T-cell (primary cell): ENCODE data around the gene CLASRP. TPM values are rescaled to one million over a fixed set of nuclear protein-coding genes. Genes with fewer than 3 reads are reported as not detected.

Experiments used
- ATAC-seq, 4 experiments: fragments of 200-7000 bp in 3 of 4; fragments of 150-1000 bp in 1 of 4; cut with Tn5 transposase; replicated peaks in 1 of 4; 1 replicate in 3 of 4; 2 replicates in 1 of 4; pipeline ENCODE4 v1.10.0; 2021; ENCODE audit warnings: moderate library complexity in 3 of 4, mild to moderate bottlenecking in 2 of 4, moderate number of reproducible peaks in 1 of 4
- CTCF ChIA-PET, 2 donors: fragments of 300-600 bp; sonication (Branson Sonifier 250); formaldehyde crosslinking; loops; one replicate each; lab custom pipeline; 2022; ENCODE audit warnings: antibody characterized with exemption in 2 of 2; lab: Charles Lee
- POLR2A ChIA-PET, 2 donors: fragments of 300-600 bp; sonication (Branson Sonifier 250); formaldehyde crosslinking; loops; one replicate each; lab custom pipeline; 2022; ENCODE audit warnings: antibody characterized with exemption in 2 of 2; lab: Charles Lee
- DNase-seq, 35 experiments: peaks; one replicate each; pipeline versions ENCODE4 v3.0.0 to v3.0.0-alpha.2; 2013 to 2023
- H3K27ac ChIP-seq: one replicate; pipeline ENCODE4 v1.5.1; 2013; ENCODE audit warnings: low read length
- H3K27me3 ChIP-seq, 2 experiments: replicated peaks in 1 of 2; 1 replicate in 1 of 2; 2 replicates in 1 of 2; pipeline versions ENCODE4 v1.6.1 to v1.7.0; 2013; ENCODE audit warnings: low read length in 1 of 2, mixed read lengths in 1 of 2; ENCODE audit not compliant: control insufficient read depth in 2 of 2, insufficient read depth in 2 of 2; ENCODE audit errors: extremely low read depth in 1 of 2
- H3K36me3 ChIP-seq, 2 donors: 1 replicate in 1 of 2; 2 replicates in 1 of 2; pipeline versions ENCODE4 v1.6.1 to v1.7.0; 2013; ENCODE audit warnings: low read length in 1 of 2; ENCODE audit not compliant: control insufficient read depth in 2 of 2, insufficient read depth in 1 of 2; ENCODE audit errors: extremely low read depth in 1 of 2
- H3K4me1 ChIP-seq, 2 experiments: 1 replicate in 1 of 2; 2 replicates in 1 of 2; pipeline versions ENCODE4 v1.6.1 to v1.7.0; 2013; ENCODE audit warnings: low read length in 2 of 2, mixed read lengths in 1 of 2; ENCODE audit not compliant: insufficient read depth in 2 of 2, control insufficient read depth in 1 of 2; ENCODE audit errors: extremely low read depth in 1 of 2
- H3K4me3 ChIP-seq, 2 donors: 1 replicate in 1 of 2; 2 replicates in 1 of 2; pipeline versions ENCODE4 v1.5.1 to v1.7.0; 2013; ENCODE audit warnings: mild to moderate bottlenecking in 2 of 2, low read length in 1 of 2, moderate library complexity in 1 of 2; ENCODE audit not compliant: control insufficient read depth in 1 of 2; ENCODE audit errors: extremely low read depth in 1 of 2
- H3K9me3 ChIP-seq: 2 replicates; pipeline ENCODE4 v1.7.0; 2013
- H3K27ac Mint-ChIP-seq, 2 donors: one replicate each; pipeline ENCODE4 v1.8.0; 2020 to 2021; ENCODE audit warnings: mild to moderate bottlenecking in 2 of 2, mixed read lengths in 2 of 2
- H3K27me3 Mint-ChIP-seq, 2 donors: one replicate each; pipeline ENCODE4 v1.8.0; 2021 to 2022; ENCODE audit warnings: mixed read lengths in 2 of 2
- H3K36me3 Mint-ChIP-seq: one replicate; pipeline ENCODE4 v1.8.0; 2021; ENCODE audit warnings: mixed read lengths
- H3K4me1 Mint-ChIP-seq, 3 donors: one replicate each; pipeline ENCODE4 v1.8.0; 2020 to 2022; ENCODE audit warnings: mixed read lengths in 3 of 3, mild to moderate bottlenecking in 1 of 3
- H3K4me3 Mint-ChIP-seq, 3 donors: one replicate each; pipeline ENCODE4 v1.8.0; 2020 to 2022; ENCODE audit warnings: mild to moderate bottlenecking in 3 of 3, mixed read lengths in 3 of 3, moderate library complexity in 3 of 3
- H3K9me3 Mint-ChIP-seq, 3 donors: one replicate each; pipeline ENCODE4 v1.8.0; 2020 to 2022; ENCODE audit warnings: mixed read lengths in 3 of 3
- WGBS: methylation state at CpG from one replicate; pipeline ENCODE4 v1.1.5; 2013; ENCODE audit warnings: missing lambda C conversion rate; ENCODE audit not compliant: insufficient coverage; 5-methylcytosine and 5-hydroxymethylcytosine counted together
- total RNA-seq, 35 experiments: library from RNA in 6 of 35; stranded (reverse) in 6 of 35; fragments of 120-200 nt in 1 of 35; gene quantifications; one replicate each; pipeline versions ENCODE4 v1.2.1 to v1.2.4 and lab custom pipeline; 2013 to 2026

The CLASRP gene
- total RNA-seq, 5 donors from 2014 or later (not counting 1 experiment from before 2014, with no cell fraction given) = 141 to 153 (median 149) TPM

DNA sequence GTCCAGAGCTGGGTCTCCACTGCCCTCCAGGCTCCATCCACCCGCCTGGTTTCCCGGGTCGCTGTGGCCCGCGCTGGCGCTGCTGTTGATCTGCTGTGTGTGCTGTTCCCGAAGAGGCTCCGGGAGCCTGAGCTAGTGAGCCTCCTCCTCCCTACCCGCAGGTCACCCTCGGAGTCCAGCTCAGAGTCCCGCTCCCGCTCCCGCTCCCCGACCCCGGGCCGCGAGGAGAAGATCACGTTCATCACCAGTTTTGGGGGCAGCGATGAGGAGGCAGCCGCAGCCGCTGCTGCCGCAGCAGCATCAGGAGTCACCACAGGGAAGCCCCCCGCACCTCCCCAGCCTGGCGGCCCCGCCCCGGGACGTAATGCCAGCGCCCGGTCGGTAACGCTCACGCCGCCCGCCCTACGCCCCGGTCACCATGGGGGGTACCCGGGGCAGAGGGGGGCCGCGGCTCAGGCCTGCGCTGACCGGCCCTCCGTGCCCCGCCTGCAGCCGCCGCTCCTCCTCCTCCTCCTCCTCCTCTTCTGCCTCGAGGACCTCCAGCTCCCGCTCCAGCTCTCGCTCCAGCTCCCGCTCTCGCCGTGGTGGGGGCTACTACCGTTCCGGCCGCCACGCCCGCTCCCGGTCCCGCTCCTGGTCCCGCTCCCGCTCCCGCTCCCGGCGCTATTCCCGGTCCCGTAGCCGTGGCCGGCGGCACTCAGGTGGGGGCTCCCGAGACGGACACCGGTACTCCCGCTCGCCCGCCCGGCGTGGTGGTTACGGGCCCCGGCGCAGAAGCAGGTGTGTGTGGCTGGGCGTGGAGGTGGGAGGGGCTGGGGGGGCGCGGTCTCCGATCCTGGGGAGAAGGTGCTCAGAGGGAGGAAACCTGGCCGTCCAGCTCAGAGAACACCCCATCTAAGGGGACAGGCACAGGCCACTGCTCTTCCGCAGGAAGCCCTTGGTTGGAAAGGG lies 25.3 kb downstream of the CLASRP start:
- peaks cover 3 to 10% (median 3%) of the 10 kb centered on the region in 3 donors for H3K4me1 Mint-ChIP-seq
- Histone ChIP-seq H3K36me3 (peaks cover 32 to 76% of the 10 kb centered on the region in 2 donors), H3K4me3 (no peak overlapping the region), H3K9me3 (no peaks in the 10 kb centered on the region), H3K27me3 (no peaks in the 10 kb centered on the region), H3K4me1 (peaks cover 0 to 7% of the 10 kb centered on the region in 2 experiments), H3K27ac (no peak overlapping the region)
- no peak overlapping the region for H3K4me3 Mint-ChIP-seq
- ChIA-PET POLR2A (no interaction called here), CTCF (interaction anchor here in 1 of 2 donors (0.6 kb wide), 1 partner anchor 23 kb away, joined by 7 read pairs; no protein-coding TSS in a partner anchor)
- H3K36me3 Mint-ChIP-seq = peaks cover 37% of the 10 kb centered on the region
- no peak overlapping the region for H3K27ac Mint-ChIP-seq
- H3K27me3 Mint-ChIP-seq = no peaks in the 10 kb centered on the region
- H3K9me3 Mint-ChIP-seq = no peaks in the 10 kb centered on the region
- over 99% methylated on average over 51 of the region's 85 CpGs for WGBS
- DNase-seq (no peak), ATAC-seq (no peak)

DNA sequence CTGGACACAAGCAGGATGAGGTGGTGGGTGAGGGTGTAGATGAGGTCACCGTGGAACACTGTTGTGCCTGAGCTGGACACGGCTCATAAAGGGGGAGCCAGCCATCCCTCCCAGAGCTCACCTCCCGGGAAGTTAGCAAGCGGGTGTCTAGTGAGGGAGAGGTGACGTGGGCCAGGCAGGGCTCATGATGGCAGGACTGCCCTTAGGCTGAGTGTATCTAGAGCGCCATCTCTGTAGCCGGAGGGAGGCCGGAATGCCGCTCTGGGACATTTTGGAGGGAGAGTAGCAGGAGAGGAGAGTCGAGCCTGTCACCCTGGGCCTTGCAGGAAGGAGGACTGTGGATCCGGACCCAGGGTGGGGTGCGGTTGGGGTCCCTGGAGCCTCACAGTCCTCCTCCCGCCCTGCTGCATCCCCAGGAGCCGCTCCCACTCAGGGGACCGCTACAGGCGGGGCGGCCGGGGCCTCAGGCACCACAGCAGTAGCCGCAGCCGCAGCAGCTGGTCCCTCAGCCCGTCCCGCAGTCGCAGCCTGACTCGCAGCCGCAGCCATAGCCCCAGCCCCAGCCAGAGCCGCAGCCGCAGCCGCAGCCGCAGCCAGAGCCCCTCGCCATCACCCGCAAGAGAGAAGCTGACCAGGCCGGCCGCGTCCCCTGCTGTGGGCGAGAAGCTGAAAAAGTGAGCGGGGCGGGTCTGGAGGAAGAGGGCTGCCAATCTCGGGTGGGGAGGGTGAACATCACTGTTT lies 28.2 kb downstream of the CLASRP start:
- Mint-ChIP-seq H3K27ac (peak overlapping the region in 1 of 2 donors; percentile 28), H3K9me3 (no peaks in the 10 kb centered on the region), H3K27me3 (no peaks in the 10 kb centered on the region), H3K4me3 (no peak overlapping the region), H3K4me1 (no peaks in the 10 kb centered on the region), H3K36me3 (peaks cover 23% of the 10 kb centered on the region)
- WGBS = 96% methylated on average over 29 of the region's 38 CpGs
- no peak overlapping the region for H3K27ac ChIP-seq
- no peaks in the 10 kb centered on the region for H3K27me3 ChIP-seq
- H3K36me3 ChIP-seq = peaks cover 35 to 69% of the 10 kb centered on the region in 2 donors
- ChIA-PET CTCF (no interaction called here), POLR2A (interaction anchor here (0.6 kb wide), 2 partner anchors 92 to 1562 kb away, joined by 5 to 6 read pairs; no protein-coding TSS in a partner anchor)
- ATAC-seq = no peak
- no peak overlapping the region for H3K4me3 ChIP-seq
- no peaks in the 10 kb centered on the region for H3K9me3 ChIP-seq
- DNase-seq = no peak
- H3K4me1 ChIP-seq = no peaks in the 10 kb centered on the region

DNA sequence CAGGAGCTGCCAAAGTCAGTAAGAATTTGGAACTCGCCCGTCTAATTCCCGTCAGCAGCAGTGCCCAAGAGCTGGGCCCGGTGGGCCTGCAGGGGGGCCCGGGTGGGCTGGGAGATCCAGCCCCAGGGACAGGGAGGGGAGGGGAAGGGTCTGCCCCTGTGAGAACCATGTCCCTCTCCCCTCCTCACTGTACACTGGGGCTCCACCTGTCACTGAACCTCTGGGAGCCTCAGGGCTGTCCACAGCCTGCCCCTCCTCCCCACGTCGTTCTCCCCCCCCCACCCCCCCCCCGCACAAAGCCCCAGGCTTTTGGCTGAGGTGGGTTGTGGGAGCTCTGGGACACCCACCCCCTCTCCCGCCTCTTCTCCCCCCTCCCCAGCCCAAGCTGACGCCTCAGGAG lies 29.2 kb downstream of the CLASRP start:
- DNase-seq (no peak), ATAC-seq (no peak)
- no peak overlapping the region for H3K4me3 ChIP-seq
- peaks cover 17% of the 10 kb centered on the region for H3K36me3 Mint-ChIP-seq
- no peaks in the 10 kb centered on the region for H3K27me3 ChIP-seq
- no peak overlapping the region for H3K4me3 Mint-ChIP-seq
- 80% methylated on average over 1 of the region's 10 CpGs for WGBS
- no peaks in the 10 kb centered on the region for H3K4me1 Mint-ChIP-seq
- H3K9me3 ChIP-seq = no peaks in the 10 kb centered on the region
- peaks cover 28 to 62% of the 10 kb centered on the region in 2 donors for H3K36me3 ChIP-seq
- CTCF ChIA-PET = no interaction called here
- no peak overlapping the region for H3K27ac ChIP-seq
- H3K4me1 ChIP-seq = no peaks in the 10 kb centered on the region
- POLR2A ChIA-PET = interaction anchor here (0.6 kb wide), 2 partner anchors 93 to 1563 kb away, joined by 5 to 6 read pairs; no protein-coding TSS in a partner anchor
- no peaks in the 10 kb centered on the region for H3K9me3 Mint-ChIP-seq
- H3K27me3 Mint-ChIP-seq = no peaks in the 10 kb centered on the region
- no peak overlapping the region for H3K27ac Mint-ChIP-seq

DNA sequence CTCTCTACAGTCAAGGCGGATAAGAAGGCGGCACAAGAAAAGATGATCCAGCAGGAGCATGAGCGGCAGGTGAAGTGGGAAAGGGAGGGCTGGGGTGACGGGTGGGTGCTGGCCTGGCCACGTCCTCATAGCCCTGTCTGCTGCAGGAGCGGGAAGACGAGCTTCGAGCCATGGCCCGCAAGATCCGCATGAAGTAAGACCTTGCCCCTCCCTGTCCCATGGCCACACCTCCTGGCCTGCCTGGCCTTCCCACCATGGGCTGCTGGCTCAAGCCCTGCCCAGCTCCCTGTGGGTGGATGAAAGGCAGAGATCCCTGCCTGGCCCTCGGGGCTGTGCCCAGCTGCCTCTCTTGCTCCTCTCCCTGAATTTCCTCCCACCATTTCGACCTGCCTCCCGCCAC lies 30.2 kb downstream of the CLASRP start:
- no peak overlapping the region for H3K4me3 Mint-ChIP-seq
- H3K36me3 ChIP-seq = peaks cover 28 to 53% of the 10 kb centered on the region in 2 donors
- no peaks in the 10 kb centered on the region for H3K4me1 Mint-ChIP-seq
- H3K4me3 ChIP-seq = no peak overlapping the region
- no peaks in the 10 kb centered on the region for H3K27me3 Mint-ChIP-seq
- H3K9me3 Mint-ChIP-seq = no peaks in the 10 kb centered on the region
- no peak overlapping the region for H3K27ac Mint-ChIP-seq
- peaks cover 16% of the 10 kb centered on the region for H3K36me3 Mint-ChIP-seq
- H3K27me3 ChIP-seq = no peaks in the 10 kb centered on the region
- DNase-seq = no peak
- POLR2A ChIA-PET = no interaction called here
- CTCF ChIA-PET = no interaction called here
- no peak overlapping the region for H3K27ac ChIP-seq
- no peaks in the 10 kb centered on the region for H3K9me3 ChIP-seq
- no peak for ATAC-seq
- 85% methylated on average over 5 of the region's 13 CpGs for WGBS
- H3K4me1 ChIP-seq = no peaks in the 10 kb centered on the region

DNA sequence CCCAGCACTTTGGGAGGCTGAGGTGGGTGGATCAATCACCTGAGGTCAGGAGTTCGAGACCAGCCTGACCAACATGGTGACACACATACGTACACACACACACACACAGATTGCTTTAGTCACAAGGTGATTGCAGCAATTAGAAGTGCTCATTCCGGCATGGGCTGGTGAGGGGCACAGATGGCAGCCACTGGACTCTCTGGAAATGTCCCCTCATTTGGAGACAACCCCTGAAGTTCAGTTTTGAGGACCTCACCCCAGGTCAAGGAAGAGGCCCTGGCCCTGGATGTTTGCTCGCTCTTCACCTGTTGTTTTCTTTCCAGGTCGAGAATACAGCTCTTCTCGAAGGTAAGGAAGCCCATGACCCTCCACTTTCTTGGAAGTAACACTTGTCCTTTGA lies 31.4 kb downstream of the CLASRP start:
- H3K4me1 Mint-ChIP-seq = peaks cover 0 to 8% (median 3%) of the 10 kb centered on the region in 3 donors
- Histone ChIP-seq H3K9me3 (no peaks in the 10 kb centered on the region), H3K27ac (no peak overlapping the region), H3K36me3 (peaks cover 21 to 48% of the 10 kb centered on the region in 2 donors), H3K4me1 (peaks cover 0 to 9% of the 10 kb centered on the region in 2 experiments), H3K27me3 (no peaks in the 10 kb centered on the region), H3K4me3 (no peak overlapping the region)
- H3K36me3 Mint-ChIP-seq = peaks cover 16% of the 10 kb centered on the region
- no peak overlapping the region for H3K4me3 Mint-ChIP-seq
- ChIA-PET CTCF (no interaction called here), POLR2A (no interaction called here)
- no peak overlapping the region for H3K27ac Mint-ChIP-seq
- ATAC-seq (no peak), DNase-seq (no peak)
- H3K9me3 Mint-ChIP-seq = no peaks in the 10 kb centered on the region
- H3K27me3 Mint-ChIP-seq = no peaks in the 10 kb centered on the region
- 91% methylated on average over 5 of the region's 6 CpGs for WGBS

DNA sequence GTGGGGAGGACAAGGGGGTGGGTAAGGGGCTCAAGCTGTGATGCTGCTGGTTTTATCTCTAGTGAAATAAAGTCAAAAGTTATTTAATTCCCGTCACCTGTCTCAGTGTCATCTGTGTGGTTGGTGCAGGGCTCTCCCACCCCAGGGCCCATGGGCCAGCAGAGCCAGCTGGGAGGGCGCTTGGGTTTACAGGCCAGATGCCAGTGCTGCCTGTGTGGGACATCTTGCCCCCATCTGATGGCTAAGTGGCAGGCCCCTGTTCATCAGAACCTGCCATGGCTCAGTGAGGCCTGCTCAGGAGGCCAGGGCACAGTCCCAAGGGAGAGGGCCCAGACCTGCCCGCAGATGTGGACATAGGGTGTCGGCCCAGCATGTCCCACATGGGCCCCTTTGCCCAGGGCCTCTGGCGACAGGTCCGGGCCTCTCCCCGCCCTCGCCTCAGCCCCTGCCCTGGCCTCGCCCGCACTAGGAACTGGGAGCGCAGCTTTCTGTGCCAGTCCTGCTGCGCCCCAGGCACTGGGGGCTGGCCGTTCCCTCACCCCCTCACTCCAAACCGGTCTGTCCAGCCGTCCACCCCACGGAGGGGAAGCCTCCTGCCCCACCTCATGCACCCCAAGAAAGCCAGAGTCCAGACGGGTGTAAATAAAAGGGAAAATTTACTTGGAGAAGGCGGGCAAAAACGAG lies 32.2 kb downstream of the CLASRP start:
- Histone ChIP-seq H3K27me3 (no peaks in the 10 kb centered on the region), H3K4me3 (no peak overlapping the region), H3K36me3 (peaks cover 21 to 41% of the 10 kb centered on the region in 2 donors), H3K4me1 (peaks cover 4 to 17% of the 10 kb centered on the region in 2 experiments), H3K27ac (no peak overlapping the region), H3K9me3 (no peaks in the 10 kb centered on the region)
- DNase-seq = no peak
- ChIA-PET CTCF (no interaction called here), POLR2A (no interaction called here)
- no peak overlapping the region for H3K4me3 Mint-ChIP-seq
- H3K36me3 Mint-ChIP-seq = peaks cover 12% of the 10 kb centered on the region
- H3K4me1 Mint-ChIP-seq = peaks cover 0 to 12% (median 6%) of the 10 kb centered on the region in 3 donors
- no peak overlapping the region for H3K27ac Mint-ChIP-seq
- H3K27me3 Mint-ChIP-seq = no peaks in the 10 kb centered on the region
- 97% methylated on average over 18 of the region's 19 CpGs for WGBS
- ATAC-seq = no peak
- no peaks in the 10 kb centered on the region for H3K9me3 Mint-ChIP-seq
